GM18868 (cell line): ENCODE data around the gene RUNX2.
"Not testable (repeated sequence)": the region's sequence is repeated elsewhere in the genome, so short reads cannot be mapped to it uniquely, and the experiment has no call there.

Source experiments
- ATAC-seq: cut with Tn5 transposase; IDR thresholded peaks from one replicate; pipeline ENCODE4 v1.9.1; 2021; ENCODE audit warnings: mild to moderate bottlenecking, moderate library complexity; ENCODE audit not compliant: unreplicated experiment

Gene RUNX2

GRCh38 chr6:45548657-45549515 is 220.8 kb downstream of the RUNX2 start:
- peak; percentile 93 for ATAC-seq

- no peak for ATAC-seq
These were observed 224.4 kb downstream of the RUNX2 start for GRCh38 chr6:45552536-45552935.

GRCh38 chr6:45553730-45554344 is 225.7 kb downstream of the RUNX2 start:
- ATAC-seq, result no peak

- ATAC-seq, result no peak
These were observed 226.5 kb downstream of the RUNX2 start for GRCh38 chr6:45554591-45554990.

GRCh38 chr6:45555981-45556771 is 228.0 kb downstream of the RUNX2 start:
- no peak for ATAC-seq

- no peak for ATAC-seq
These were observed 228.7 kb downstream of the RUNX2 start for GRCh38 chr6:45556828-45557227.

- ATAC-seq, result no peak
These were observed 229.3 kb downstream of the RUNX2 start for GRCh38 chr6:45557454-45557853.

GRCh38 chr6:45558858-45559257 is 230.7 kb downstream of the RUNX2 start:
- peak; percentile 54 for ATAC-seq

GRCh38 chr6:45560321-45560820 is 232.2 kb downstream of the RUNX2 start:
- not testable (repeated sequence) for ATAC-seq

- no peak for ATAC-seq
These were observed 234.0 kb downstream of the RUNX2 start for GRCh38 chr6:45562171-45562570.

- no peak for ATAC-seq
These were observed 234.9 kb downstream of the RUNX2 start for GRCh38 chr6:45563041-45563440.

GRCh38 chr6:45563844-45564243 is 235.7 kb downstream of the RUNX2 start:
- no peak for ATAC-seq

GRCh38 chr6:45566882-45567281 is 238.8 kb downstream of the RUNX2 start:
- no peak for ATAC-seq

- ATAC-seq, result no peak
These were observed 239.7 kb downstream of the RUNX2 start for GRCh38 chr6:45567879-45568278.

GRCh38 chr6:45568626-45569025 is 240.5 kb downstream of the RUNX2 start:
- ATAC-seq, result no peak

- no peak for ATAC-seq
These were observed 241.2 kb downstream of the RUNX2 start for GRCh38 chr6:45569210-45569945.

- no peak for ATAC-seq
These were observed 243.0 kb downstream of the RUNX2 start for GRCh38 chr6:45571159-45571558.

GRCh38 chr6:45572833-45573232 is 244.7 kb downstream of the RUNX2 start:
- ATAC-seq, result no peak

GRCh38 chr6:45574014-45574461 is 245.9 kb downstream of the RUNX2 start:
- ATAC-seq, result no peak

- ATAC-seq, result no peak
These were observed 246.8 kb downstream of the RUNX2 start for GRCh38 chr6:45574885-45575284.
